ENCODE measurements around the gene SMPD3. TPM values are rescaled to one million over a fixed set of nuclear protein-coding genes. Genes with fewer than 3 reads are reported as not detected.

The SMPD3 gene
- total RNA-seq, 4 donors from 2014 or later = 0.22 to 0.38 TPM; not detected in 2

- no peak for TF ChIP-seq CTCF (IDR thresholded peaks at IDR 0.05; ENCODE audit: low read depth)
Observed at GRCh38 chr16:68310774-68311511, 137.4 kb downstream of the SMPD3 start, which contains the start of the genes PRMT7 and SLC7A6OS. TSS of gene PRMT7 (plus strand) at chr16:68311019. CDS start at chr16:68315980, 4,961 bp downstream. TSS of gene SLC7A6OS (minus strand) at chr16:68310946. CDS start at chr16:68310926, 20 bp downstream.

GRCh38 chr16:68310437-68310773 lies 137.9 kb downstream of the SMPD3 start:
- TF ChIP-seq CTCF (IDR thresholded peaks at IDR 0.05; ENCODE audit: low read depth) = no peak

GRCh38 chr16:68309799-68310198 lies 138.5 kb downstream of the SMPD3 start:
- TF ChIP-seq CTCF (IDR thresholded peaks at IDR 0.05; ENCODE audit: low read depth) = no peak

Small RNAs within 50 kb of the gene (small RNA-seq; reads per million reads assigned to genes)
- gene RF00019 (0.49 reads per million), gene RNU4-30P (not detected)

Other genes with a start within 250 kb of the SMPD3 start
- 1 to 10 TPM in 1 of 4 donors, under 1 TPM in 3; 0.17 to 1.1 (median 0.27) TPM for gene ESRP2, start 212.4 kb downstream of the SMPD3 start, total RNA-seq
- gene PLA2G15, start 203.1 kb downstream of the SMPD3 start, total RNA-seq = 10 to 100 TPM; 16.3 to 62.4 (median 36.0) TPM
- 100 to 1,000 TPM in 3 of 4 donors, 10 to 100 TPM in 1; 87.4 to 494 (median 177) TPM for gene SLC7A6, start 184.0 kb downstream of the SMPD3 start, total RNA-seq
- 10 to 100 TPM; 10.4 to 16.8 (median 14.8) TPM for gene SLC7A6OS, start 137.6 kb downstream of the SMPD3 start, total RNA-seq
- gene PRMT7, start 137.5 kb downstream of the SMPD3 start, total RNA-seq = 10 to 100 TPM; 32.6 to 70.8 (median 55.8) TPM
- 10 to 100 TPM; 22.2 to 60.3 (median 47.5) TPM for gene ZFP90, start 90.8 kb upstream of the SMPD3 start, total RNA-seq
- gene CDH3, start 196.8 kb upstream of the SMPD3 start, total RNA-seq = 1 to 10 TPM in 1 of 4 donors, under 1 TPM in 1, not detected in 2; 0.34 to 1.5 TPM